CD14-positive monocyte (primary cell): ENCODE data around the gene RSPO4. TPM values are rescaled to one million over a fixed set of nuclear protein-coding genes. Genes with fewer than 3 reads are reported as not detected.

ENCODE experiments used
- DNase-seq, 3 donors: peaks; one replicate each; pipeline ENCODE4 v3.0.0-alpha.2; 2011 to 2022
- H2AFZ ChIP-seq: 2 replicates; pipeline ENCODE4 v1.6.0; 2012; ENCODE audit warnings: mild to moderate bottlenecking, low read depth, low read length, inconsistent platforms; ENCODE audit not compliant: insufficient read depth, poor library complexity, severe bottlenecking
- H3K27ac ChIP-seq, 2 donors: 1 replicate in 1 of 2; 2 replicates in 1 of 2; pipeline ENCODE4 v1.5.1; 2012 to 2013; ENCODE audit warnings: low read length in 2 of 2, control low read depth in 1 of 2, inconsistent platforms in 1 of 2, low read depth in 1 of 2, mild to moderate bottlenecking in 1 of 2
- H3K27me3 ChIP-seq, 2 donors: one replicate each; pipeline versions ENCODE4 v1.6.0 to v1.6.1; 2011 to 2013; ENCODE audit warnings: low read length in 2 of 2; ENCODE audit not compliant: control insufficient read depth in 2 of 2, insufficient read depth in 2 of 2
- H3K36me3 ChIP-seq, 2 donors: replicated peaks in 1 of 2; 1 replicate in 1 of 2; 2 replicates in 1 of 2; pipeline versions ENCODE4 v1.5.1 to v1.6.1; 2012 to 2013; ENCODE audit warnings: low read length in 2 of 2, control low read depth in 1 of 2, inconsistent platforms in 1 of 2, mild to moderate bottlenecking in 1 of 2; ENCODE audit not compliant: insufficient read depth in 2 of 2, control insufficient read depth in 1 of 2
- H3K4me1 ChIP-seq, 2 donors: 1 replicate in 1 of 2; 2 replicates in 1 of 2; pipeline versions ENCODE4 v1.5.1 to v1.6.1; 2012 to 2013; ENCODE audit warnings: low read length in 2 of 2, control low read depth in 1 of 2, inconsistent platforms in 1 of 2, mild to moderate bottlenecking in 1 of 2, moderate library complexity in 1 of 2; ENCODE audit not compliant: insufficient read depth in 2 of 2, control insufficient read depth in 1 of 2
- H3K4me2 ChIP-seq: replicated peaks from 2 replicates; pipeline ENCODE3; 2012; ENCODE audit warnings: low read length, moderate library complexity, mild to moderate bottlenecking; ENCODE audit not compliant: poor library complexity, severe bottlenecking; ENCODE audit errors: extremely low read depth
- H3K4me3 ChIP-seq, 3 experiments: fragments of 200-600 bp in 1 of 3; sonication (generic) in 1 of 3; replicated peaks in 1 of 3; 1 replicate in 2 of 3; 2 replicates in 1 of 3; pipeline ENCODE4 v1.5.1; 2011 to 2013; ENCODE audit warnings: low read length in 3 of 3, mild to moderate bottlenecking in 3 of 3, control low read depth in 2 of 3, low read depth in 2 of 3, inconsistent platforms in 1 of 3, moderate library complexity in 1 of 3
- H3K79me2 ChIP-seq: 2 replicates; pipeline ENCODE4 v1.6.0; 2012; ENCODE audit warnings: mild to moderate bottlenecking, control low read depth, inconsistent platforms, low read length, moderate library complexity; ENCODE audit not compliant: insufficient read depth
- H3K9ac ChIP-seq: 2 replicates; pipeline ENCODE4 v1.6.0; 2017; ENCODE audit warnings: low read length, mild to moderate bottlenecking; ENCODE audit not compliant: insufficient read depth, poor library complexity, severe bottlenecking
- H3K9me3 ChIP-seq, 2 donors: replicated peaks in 1 of 2; 1 replicate in 1 of 2; 2 replicates in 1 of 2; pipeline versions ENCODE4 v1.5.1 to v1.6.1; 2012 to 2013; ENCODE audit warnings: low read length in 2 of 2, control low read depth in 1 of 2; ENCODE audit not compliant: control insufficient read depth in 1 of 2, insufficient read depth in 1 of 2
- H4K20me1 ChIP-seq: 2 replicates; pipeline ENCODE4 v1.6.0; 2012; ENCODE audit warnings: mild to moderate bottlenecking, low read length, control low read depth, moderate library complexity; ENCODE audit not compliant: insufficient read depth
- H3K27ac Mint-ChIP-seq, 7 donors: one replicate each; pipeline ENCODE4 v1.8.0; 2020; ENCODE audit warnings: mild to moderate bottlenecking in 7 of 7, mixed read lengths in 7 of 7, moderate library complexity in 6 of 7, inconsistent platforms in 2 of 7
- H3K27me3 Mint-ChIP-seq, 3 donors: one replicate each; pipeline ENCODE4 v1.8.0; 2021 to 2022; ENCODE audit warnings: low read depth in 3 of 3, mild to moderate bottlenecking in 3 of 3, mixed read lengths in 3 of 3, moderate library complexity in 3 of 3, inconsistent platforms in 1 of 3
- H3K36me3 Mint-ChIP-seq, 2 donors: one replicate each; pipeline ENCODE4 v1.8.0; 2020; ENCODE audit warnings: mixed read lengths in 2 of 2, inconsistent platforms in 1 of 2, mild to moderate bottlenecking in 1 of 2
- H3K4me1 Mint-ChIP-seq: one replicate; pipeline ENCODE4 v1.8.0; 2020; ENCODE audit warnings: mild to moderate bottlenecking, mixed read lengths
- H3K4me3 Mint-ChIP-seq, 2 donors: one replicate each; pipeline ENCODE4 v1.8.0; 2020; ENCODE audit warnings: mild to moderate bottlenecking in 2 of 2, mixed read lengths in 2 of 2, moderate library complexity in 1 of 2
- H3K9me3 Mint-ChIP-seq, 7 donors: one replicate each; pipeline ENCODE4 v1.8.0; 2020 to 2022; ENCODE audit warnings: mixed read lengths in 7 of 7, mild to moderate bottlenecking in 6 of 7, moderate library complexity in 6 of 7, inconsistent platforms in 2 of 7
- WGBS: methylation state at CpG from one replicate; pipeline ENCODE4 v1.1.5; 2013; ENCODE audit warnings: missing lambda C conversion rate; ENCODE audit not compliant: insufficient coverage; 5-methylcytosine and 5-hydroxymethylcytosine counted together
- intact Hi-C, 2 donors: fragments of 100-400 bp; cut with micrococcal nuclease; formaldehyde crosslinking; loops; one replicate each; pipeline versions ENCODE4 v1.15.0 to v1.15.1; 2023
- polyA plus RNA-seq, 3 donors: library from polyadenylated mRNA; depleted of rRNA in 1 of 3; unstranded in 2 of 3; stranded (reverse) in 1 of 3; fragments of 300-500 nt in 2 of 3; fragments of >200 nt in 1 of 3; fragmentation: Illumina TruSeq in 2 of 3; gene quantifications; 1 replicate in 2 of 3; 2 replicates in 1 of 3; pipeline ENCODE4 v1.2.3, GENCODE V29; 2012 to 2021
- TF ChIP-seq, protein P1 (sequence below): fragments of 200-600 bp; IDR thresholded peaks from one replicate; pipeline ENCODE4 v1.8.0; 2022; ENCODE audit warnings: antibody characterized with exemption, mild to moderate bottlenecking

RSPO4 gene
- polyA plus RNA-seq, 3 donors = not detected

DNA sequence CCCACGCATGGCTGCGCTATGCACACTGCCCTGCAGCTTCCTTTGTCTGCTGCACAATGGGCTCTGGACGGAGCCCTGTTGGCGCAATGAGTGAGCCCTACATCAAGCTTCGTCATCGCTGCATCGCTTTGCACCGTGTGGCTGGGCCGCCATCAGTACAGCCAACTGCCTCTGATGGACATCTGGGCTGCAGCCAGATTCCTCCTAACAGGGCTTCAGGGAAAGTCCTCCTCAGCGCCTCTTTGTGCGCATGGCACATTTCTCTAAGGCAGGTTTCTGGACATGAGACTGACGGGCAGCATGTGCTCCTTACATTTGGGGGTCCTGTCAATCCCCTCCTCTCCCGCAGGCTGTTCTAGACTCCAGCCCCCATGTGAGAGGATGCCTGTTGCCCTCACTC, 56.3 kb downstream of the RSPO4 start:
- TF ChIP-seq, protein P1, sequence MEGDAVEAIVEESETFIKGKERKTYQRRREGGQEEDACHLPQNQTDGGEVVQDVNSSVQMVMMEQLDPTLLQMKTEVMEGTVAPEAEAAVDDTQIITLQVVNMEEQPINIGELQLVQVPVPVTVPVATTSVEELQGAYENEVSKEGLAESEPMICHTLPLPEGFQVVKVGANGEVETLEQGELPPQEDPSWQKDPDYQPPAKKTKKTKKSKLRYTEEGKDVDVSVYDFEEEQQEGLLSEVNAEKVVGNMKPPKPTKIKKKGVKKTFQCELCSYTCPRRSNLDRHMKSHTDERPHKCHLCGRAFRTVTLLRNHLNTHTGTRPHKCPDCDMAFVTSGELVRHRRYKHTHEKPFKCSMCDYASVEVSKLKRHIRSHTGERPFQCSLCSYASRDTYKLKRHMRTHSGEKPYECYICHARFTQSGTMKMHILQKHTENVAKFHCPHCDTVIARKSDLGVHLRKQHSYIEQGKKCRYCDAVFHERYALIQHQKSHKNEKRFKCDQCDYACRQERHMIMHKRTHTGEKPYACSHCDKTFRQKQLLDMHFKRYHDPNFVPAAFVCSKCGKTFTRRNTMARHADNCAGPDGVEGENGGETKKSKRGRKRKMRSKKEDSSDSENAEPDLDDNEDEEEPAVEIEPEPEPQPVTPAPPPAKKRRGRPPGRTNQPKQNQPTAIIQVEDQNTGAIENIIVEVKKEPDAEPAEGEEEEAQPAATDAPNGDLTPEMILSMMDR = no peak
- H3K4me3 ChIP-seq = no peak overlapping the region
- intact Hi-C loops = no loop called here
- H3K4me3 Mint-ChIP-seq = no peak overlapping the region
- H3K4me2 ChIP-seq = no peak overlapping the region
- no peak overlapping the region for H2AFZ ChIP-seq
- H3K36me3 ChIP-seq = no peaks in the 10 kb centered on the region
- H3K79me2 ChIP-seq = no peaks in the 10 kb centered on the region
- H3K4me1 Mint-ChIP-seq = no peaks in the 10 kb centered on the region
- no peaks in the 10 kb centered on the region for H3K27me3 ChIP-seq
- no peak for DNase-seq
- no peak overlapping the region for H3K9ac ChIP-seq
- H3K4me1 ChIP-seq = no peaks in the 10 kb centered on the region
- WGBS = 89% methylated on average over 13 of the region's 13 CpGs
- peaks cover 10 to 30% (median 15%) of the 10 kb centered on the region in 3 donors for H3K27me3 Mint-ChIP-seq
- no peaks in the 10 kb centered on the region for H4K20me1 ChIP-seq
- H3K9me3 ChIP-seq = peaks cover 0 to 5% of the 10 kb centered on the region in 2 donors
- H3K27ac Mint-ChIP-seq = no peak overlapping the region
- H3K27ac ChIP-seq = no peak overlapping the region
- no peaks in the 10 kb centered on the region for H3K36me3 Mint-ChIP-seq
- peaks cover 5 to 16% (median 6%) of the 10 kb centered on the region in 7 donors for H3K9me3 Mint-ChIP-seq

DNA sequence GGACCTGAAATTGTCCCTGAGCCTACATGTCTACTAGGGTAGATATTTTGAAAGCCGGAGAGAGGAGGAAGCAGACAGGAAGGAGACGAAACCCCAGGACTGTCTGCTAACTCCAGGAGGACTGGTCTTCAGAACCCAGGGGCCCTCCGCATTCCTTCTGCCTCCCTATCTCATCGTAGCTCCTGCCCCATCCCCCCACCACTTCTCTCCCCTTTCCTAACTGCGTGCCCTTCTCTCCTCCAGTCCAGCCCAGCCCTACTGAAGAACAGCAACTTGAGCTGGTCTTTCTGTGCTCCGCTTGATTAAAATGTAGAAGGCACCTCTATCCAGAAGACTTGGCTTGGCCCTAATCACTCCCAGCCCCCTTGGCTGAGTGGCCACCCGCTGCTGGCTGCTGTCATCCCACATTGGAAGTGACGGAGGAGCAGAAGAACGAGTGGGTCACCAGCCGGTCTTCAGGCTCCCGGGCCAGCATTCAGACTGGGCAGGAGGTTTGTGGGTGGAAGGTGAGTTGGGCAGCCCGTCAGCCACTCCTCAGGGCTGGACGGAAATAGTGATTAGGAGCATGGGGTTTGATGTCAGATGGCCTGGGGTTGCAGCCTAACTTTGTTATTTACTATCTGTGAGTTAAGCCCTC, 57.2 kb downstream of the RSPO4 start:
- H2AFZ ChIP-seq = no peak overlapping the region
- H3K4me1 ChIP-seq = no peaks in the 10 kb centered on the region
- intact Hi-C loops = no loop called here
- Mint-ChIP-seq H3K27ac (no peak overlapping the region), H3K4me3 (no peak overlapping the region), H3K9me3 (peaks cover 5 to 16% (median 6%) of the 10 kb centered on the region in 7 donors), H3K36me3 (no peaks in the 10 kb centered on the region), H3K4me1 (no peaks in the 10 kb centered on the region), H3K27me3 (peaks cover 10 to 29% (median 17%) of the 10 kb centered on the region in 3 donors)
- no peak overlapping the region for H3K27ac ChIP-seq
- H3K36me3 ChIP-seq = no peaks in the 10 kb centered on the region
- H3K9me3 ChIP-seq = peaks cover 0 to 5% of the 10 kb centered on the region in 2 donors
- 89% methylated on average over 12 of the region's 13 CpGs for WGBS
- H3K79me2 ChIP-seq = no peaks in the 10 kb centered on the region
- H3K4me3 ChIP-seq = no peak overlapping the region
- TF ChIP-seq, protein P1 = no peak
- no peaks in the 10 kb centered on the region for H3K27me3 ChIP-seq
- no peaks in the 10 kb centered on the region for H4K20me1 ChIP-seq
- DNase-seq = no peak
- no peak overlapping the region for H3K9ac ChIP-seq
- no peak overlapping the region for H3K4me2 ChIP-seq
